ENCODE data around the gene METTL25B. TPM values are rescaled to one million over a fixed set of nuclear protein-coding genes. Genes with fewer than 3 reads are reported as not detected.
A peak's percentile ranks its signal among the peaks of the same experiment; 100 is the strongest.

Gene METTL25B
- total and polyA plus RNA-seq, 10 of the 15 experiments (the other 5 are each of a cell fraction or from before 2014, with no cell fraction given), result 5.9 to 25.2 (median 13.5) TPM

DNA sequence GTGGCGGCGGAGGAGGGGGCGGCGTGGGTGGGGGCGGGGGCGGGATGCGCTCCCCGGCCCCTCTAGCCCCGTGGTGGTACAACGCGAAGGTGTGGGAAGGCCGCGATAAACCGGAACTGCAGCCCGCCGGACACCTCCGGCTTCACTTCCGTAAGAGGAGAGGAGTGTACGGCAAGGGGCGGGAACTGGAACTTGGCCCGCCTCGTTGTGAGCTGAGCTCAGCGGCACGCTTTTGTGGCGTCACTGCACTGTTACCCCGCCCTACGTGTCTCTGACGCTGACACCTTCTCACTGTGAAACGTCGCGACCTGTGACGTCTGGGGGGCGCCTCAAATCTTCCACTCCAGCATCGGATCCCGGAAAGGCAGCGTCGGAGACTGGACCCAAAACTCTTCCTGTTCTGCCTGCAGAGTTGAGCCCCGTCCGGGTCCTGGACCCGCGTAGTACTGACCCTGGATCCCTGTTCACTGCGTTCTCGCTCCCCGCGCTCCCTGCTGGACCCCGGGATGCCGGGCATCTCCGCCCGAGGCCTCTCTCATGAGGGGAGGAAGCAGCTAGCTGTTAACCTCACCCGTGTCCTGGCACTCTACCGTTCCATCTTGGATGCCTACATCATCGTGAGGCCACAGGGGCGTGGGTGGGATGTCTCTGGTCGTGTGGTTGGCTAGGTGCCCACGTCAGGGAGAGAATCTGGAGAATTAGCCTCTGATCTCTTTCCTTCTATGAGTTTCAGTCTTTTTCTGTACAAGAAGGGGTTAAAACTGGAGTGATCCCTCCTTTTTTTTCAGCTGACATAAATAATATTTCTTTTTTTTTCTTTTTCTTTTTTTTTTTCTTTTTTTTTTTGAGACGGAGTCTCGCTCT lies 562 bp downstream of the METTL25B start, which contains the start of gene ISG20L2 (continued):
- TF ChIP-seq, protein P1, sequence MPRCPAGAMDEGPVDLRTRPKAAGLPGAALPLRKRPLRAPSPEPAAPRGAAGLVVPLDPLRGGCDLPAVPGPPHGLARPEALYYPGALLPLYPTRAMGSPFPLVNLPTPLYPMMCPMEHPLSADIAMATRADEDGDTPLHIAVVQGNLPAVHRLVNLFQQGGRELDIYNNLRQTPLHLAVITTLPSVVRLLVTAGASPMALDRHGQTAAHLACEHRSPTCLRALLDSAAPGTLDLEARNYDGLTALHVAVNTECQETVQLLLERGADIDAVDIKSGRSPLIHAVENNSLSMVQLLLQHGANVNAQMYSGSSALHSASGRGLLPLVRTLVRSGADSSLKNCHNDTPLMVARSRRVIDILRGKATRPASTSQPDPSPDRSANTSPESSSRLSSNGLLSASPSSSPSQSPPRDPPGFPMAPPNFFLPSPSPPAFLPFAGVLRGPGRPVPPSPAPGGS (IDR thresholded peaks at IDR 0.05; ENCODE audit: borderline replicate concordance, insufficient read depth, low read depth, low read length, poor library complexity, severe bottlenecking), result no peak
- TF ChIP-seq TCF7 (IDR thresholded peaks at IDR 0.05; ENCODE audit: borderline replicate concordance) (no peak), KDM1A (IDR thresholded peaks at IDR 0.05; ENCODE audit: borderline replicate concordance) (no peak), RUNX3 (IDR thresholded peaks at IDR 0.05; ENCODE audit: low read length) (peak; percentile 38), CHD1 (IDR thresholded peaks at IDR 0.05; ENCODE audit: low read depth, low read length) (peak; percentile 44; the same call in 1 of the 2 replicates), SUZ12 (IDR thresholded peaks at IDR 0.05; ENCODE audit: unreplicated experiment) (no peak), NFYA (IDR thresholded peaks at IDR 0.05; ENCODE audit: borderline replicate concordance, low read depth, low read length) (no peak), IRF4 (IDR thresholded peaks at IDR 0.05; ENCODE audit: low read depth, low read length) (no peak), EED (IDR thresholded peaks at IDR 0.05; ENCODE audit: low read depth) (no peak), RBBP5 (conservative IDR thresholded peaks at IDR 0.05) (no peak), SREBF2 (IDR thresholded peaks at IDR 0.05; ENCODE audit: low read length) (no peak)
- TF ChIP-seq, protein P2, sequence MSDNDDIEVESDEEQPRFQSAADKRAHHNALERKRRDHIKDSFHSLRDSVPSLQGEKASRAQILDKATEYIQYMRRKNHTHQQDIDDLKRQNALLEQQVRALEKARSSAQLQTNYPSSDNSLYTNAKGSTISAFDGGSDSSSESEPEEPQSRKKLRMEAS (IDR thresholded peaks at IDR 0.05; ENCODE audit: low read depth, low read length), result no peak
- TF ChIP-seq, protein P3, sequence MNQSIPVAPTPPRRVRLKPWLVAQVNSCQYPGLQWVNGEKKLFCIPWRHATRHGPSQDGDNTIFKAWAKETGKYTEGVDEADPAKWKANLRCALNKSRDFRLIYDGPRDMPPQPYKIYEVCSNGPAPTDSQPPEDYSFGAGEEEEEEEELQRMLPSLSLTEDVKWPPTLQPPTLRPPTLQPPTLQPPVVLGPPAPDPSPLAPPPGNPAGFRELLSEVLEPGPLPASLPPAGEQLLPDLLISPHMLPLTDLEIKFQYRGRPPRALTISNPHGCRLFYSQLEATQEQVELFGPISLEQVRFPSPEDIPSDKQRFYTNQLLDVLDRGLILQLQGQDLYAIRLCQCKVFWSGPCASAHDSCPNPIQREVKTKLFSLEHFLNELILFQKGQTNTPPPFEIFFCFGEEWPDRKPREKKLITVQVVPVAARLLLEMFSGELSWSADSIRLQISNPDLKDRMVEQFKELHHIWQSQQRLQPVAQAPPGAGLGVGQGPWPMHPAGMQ (IDR thresholded peaks at IDR 0.05; ENCODE audit: borderline replicate concordance), result no peak
- TF ChIP-seq, protein P4, sequence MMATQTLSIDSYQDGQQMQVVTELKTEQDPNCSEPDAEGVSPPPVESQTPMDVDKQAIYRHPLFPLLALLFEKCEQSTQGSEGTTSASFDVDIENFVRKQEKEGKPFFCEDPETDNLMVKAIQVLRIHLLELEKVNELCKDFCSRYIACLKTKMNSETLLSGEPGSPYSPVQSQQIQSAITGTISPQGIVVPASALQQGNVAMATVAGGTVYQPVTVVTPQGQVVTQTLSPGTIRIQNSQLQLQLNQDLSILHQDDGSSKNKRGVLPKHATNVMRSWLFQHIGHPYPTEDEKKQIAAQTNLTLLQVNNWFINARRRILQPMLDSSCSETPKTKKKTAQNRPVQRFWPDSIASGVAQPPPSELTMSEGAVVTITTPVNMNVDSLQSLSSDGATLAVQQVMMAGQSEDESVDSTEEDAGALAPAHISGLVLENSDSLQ (IDR thresholded peaks at IDR 0.05), result peak; percentile 78
- TF ChIP-seq, protein P5, sequence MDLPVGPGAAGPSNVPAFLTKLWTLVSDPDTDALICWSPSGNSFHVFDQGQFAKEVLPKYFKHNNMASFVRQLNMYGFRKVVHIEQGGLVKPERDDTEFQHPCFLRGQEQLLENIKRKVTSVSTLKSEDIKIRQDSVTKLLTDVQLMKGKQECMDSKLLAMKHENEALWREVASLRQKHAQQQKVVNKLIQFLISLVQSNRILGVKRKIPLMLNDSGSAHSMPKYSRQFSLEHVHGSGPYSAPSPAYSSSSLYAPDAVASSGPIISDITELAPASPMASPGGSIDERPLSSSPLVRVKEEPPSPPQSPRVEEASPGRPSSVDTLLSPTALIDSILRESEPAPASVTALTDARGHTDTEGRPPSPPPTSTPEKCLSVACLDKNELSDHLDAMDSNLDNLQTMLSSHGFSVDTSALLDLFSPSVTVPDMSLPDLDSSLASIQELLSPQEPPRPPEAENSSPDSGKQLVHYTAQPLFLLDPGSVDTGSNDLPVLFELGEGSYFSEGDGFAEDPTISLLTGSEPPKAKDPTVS (IDR thresholded peaks at IDR 0.05; ENCODE audit: low read depth, low read length), result 0 out of 2 replicates have a peak, but pooled peaks have one; percentile 15
- TF ChIP-seq, protein P6, sequence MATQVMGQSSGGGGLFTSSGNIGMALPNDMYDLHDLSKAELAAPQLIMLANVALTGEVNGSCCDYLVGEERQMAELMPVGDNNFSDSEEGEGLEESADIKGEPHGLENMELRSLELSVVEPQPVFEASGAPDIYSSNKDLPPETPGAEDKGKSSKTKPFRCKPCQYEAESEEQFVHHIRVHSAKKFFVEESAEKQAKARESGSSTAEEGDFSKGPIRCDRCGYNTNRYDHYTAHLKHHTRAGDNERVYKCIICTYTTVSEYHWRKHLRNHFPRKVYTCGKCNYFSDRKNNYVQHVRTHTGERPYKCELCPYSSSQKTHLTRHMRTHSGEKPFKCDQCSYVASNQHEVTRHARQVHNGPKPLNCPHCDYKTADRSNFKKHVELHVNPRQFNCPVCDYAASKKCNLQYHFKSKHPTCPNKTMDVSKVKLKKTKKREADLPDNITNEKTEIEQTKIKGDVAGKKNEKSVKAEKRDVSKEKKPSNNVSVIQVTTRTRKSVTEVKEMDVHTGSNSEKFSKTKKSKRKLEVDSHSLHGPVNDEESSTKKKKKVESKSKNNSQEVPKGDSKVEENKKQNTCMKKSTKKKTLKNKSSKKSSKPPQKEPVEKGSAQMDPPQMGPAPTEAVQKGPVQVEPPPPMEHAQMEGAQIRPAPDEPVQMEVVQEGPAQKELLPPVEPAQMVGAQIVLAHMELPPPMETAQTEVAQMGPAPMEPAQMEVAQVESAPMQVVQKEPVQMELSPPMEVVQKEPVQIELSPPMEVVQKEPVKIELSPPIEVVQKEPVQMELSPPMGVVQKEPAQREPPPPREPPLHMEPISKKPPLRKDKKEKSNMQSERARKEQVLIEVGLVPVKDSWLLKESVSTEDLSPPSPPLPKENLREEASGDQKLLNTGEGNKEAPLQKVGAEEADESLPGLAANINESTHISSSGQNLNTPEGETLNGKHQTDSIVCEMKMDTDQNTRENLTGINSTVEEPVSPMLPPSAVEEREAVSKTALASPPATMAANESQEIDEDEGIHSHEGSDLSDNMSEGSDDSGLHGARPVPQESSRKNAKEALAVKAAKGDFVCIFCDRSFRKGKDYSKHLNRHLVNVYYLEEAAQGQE (IDR thresholded peaks at IDR 0.05; ENCODE audit: low read depth, low read length), result no peak
- TF ChIP-seq, protein P7, sequence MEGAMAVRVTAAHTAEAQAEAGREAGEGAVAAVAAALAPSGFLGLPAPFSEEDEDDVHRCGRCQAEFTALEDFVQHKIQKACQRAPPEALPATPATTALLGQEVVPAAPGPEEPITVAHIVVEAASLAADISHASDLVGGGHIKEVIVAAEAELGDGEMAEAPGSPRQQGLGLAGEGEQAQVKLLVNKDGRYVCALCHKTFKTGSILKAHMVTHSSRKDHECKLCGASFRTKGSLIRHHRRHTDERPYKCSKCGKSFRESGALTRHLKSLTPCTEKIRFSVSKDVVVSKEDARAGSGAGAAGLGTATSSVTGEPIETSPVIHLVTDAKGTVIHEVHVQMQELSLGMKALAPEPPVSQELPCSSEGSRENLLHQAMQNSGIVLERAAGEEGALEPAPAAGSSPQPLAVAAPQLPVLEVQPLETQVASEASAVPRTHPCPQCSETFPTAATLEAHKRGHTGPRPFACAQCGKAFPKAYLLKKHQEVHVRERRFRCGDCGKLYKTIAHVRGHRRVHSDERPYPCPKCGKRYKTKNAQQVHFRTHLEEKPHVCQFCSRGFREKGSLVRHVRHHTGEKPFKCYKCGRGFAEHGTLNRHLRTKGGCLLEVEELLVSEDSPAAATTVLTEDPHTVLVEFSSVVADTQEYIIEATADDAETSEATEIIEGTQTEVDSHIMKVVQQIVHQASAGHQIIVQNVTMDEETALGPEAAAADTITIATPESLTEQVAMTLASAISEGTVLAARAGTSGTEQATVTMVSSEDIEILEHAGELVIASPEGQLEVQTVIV (IDR thresholded peaks at IDR 0.05; ENCODE audit: borderline replicate concordance, partially characterized antibody), result no peak

Data from GM12878 (cell line).